GM21528 (cell line): ENCODE results near the gene KCNJ2.

Experiments
- ATAC-seq: cut with Tn5 transposase; IDR thresholded peaks from one replicate; pipeline ENCODE4 v1.9.1; 2021; ENCODE audit warnings: mild to moderate bottlenecking, moderate library complexity; ENCODE audit not compliant: unreplicated experiment, low FRiP score

The KCNJ2 gene

GRCh38 chr17:70201872-70202419, 32.6 kb downstream of the KCNJ2 start:
- ATAC-seq: no peak

DNA sequence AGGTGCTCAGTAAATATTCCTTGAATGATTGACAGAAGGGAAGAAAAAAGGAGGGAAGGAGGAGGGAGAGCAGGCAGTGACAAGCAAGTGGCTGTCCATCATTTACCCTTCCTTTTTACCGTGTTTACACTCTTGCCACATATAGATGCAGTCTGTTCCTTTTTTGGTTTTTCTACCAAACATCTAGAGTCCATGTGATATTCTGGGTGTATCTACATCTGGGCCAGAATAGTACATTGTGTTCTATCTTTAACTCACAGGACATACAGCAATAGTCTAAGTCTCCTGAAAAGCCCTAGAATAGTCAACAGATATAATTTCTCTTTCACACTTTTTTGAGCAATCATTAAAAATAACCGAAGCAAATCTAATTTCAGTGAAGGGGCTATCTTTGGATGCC, 33.5 kb downstream of the KCNJ2 start:
- no peak for ATAC-seq

GRCh38 chr17:70204431-70204830, 35.1 kb downstream of the KCNJ2 start:
- ATAC-seq: no peak

DNA sequence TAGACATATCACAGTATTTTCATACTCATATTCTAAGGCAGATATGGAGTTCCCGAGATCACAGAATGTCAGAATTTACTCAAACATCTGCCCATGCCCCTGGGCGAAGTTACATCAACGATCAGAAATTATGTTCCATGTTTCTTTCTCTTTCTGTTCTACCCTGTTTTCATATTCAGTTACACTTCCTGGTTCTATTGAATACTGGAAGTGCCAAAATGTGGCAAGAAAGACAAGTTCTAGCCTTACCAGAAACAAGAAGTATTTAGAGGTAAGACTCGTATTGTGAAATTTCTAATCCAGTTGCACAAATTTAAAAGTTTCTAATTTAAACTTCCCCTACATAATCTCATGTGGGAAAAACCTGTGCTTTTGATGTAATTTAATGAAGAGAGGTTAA, 36.1 kb downstream of the KCNJ2 start:
- no peak for ATAC-seq

DNA sequence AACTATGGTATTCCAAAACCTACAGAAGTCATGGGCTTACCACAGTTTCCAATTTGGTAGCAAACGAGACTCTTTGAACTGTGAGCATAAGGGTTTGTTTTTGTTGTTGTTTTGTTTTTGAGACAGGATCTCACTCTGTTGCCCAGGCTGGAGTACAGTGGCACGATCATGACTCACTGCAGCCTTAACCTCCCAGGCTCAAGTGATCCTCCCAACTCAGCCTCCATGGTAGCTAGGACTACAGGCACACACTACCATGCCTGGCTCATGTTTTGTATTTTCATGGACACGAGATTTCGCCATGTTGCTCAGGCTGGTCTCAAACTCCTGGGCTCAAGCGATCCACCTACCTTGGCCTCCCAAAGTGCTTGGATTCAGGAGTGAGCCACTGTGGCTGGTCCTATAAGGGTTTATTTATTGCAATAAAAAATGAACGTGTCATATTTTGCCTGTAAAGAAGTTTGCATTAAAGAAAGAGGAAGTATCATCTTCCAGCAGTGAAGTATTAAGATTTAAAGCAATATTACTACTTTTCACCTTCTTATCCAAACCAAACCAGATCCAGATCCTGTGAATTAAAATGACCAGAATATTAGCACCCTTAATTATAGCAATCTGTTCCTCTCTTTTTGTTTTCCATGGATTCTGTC, 37.2 kb downstream of the KCNJ2 start:
- no peak for ATAC-seq

GRCh38 chr17:70207184-70207583, 37.9 kb downstream of the KCNJ2 start:
- ATAC-seq: no peak

GRCh38 chr17:70208080-70208794, 38.9 kb downstream of the KCNJ2 start:
- no peak for ATAC-seq

DNA sequence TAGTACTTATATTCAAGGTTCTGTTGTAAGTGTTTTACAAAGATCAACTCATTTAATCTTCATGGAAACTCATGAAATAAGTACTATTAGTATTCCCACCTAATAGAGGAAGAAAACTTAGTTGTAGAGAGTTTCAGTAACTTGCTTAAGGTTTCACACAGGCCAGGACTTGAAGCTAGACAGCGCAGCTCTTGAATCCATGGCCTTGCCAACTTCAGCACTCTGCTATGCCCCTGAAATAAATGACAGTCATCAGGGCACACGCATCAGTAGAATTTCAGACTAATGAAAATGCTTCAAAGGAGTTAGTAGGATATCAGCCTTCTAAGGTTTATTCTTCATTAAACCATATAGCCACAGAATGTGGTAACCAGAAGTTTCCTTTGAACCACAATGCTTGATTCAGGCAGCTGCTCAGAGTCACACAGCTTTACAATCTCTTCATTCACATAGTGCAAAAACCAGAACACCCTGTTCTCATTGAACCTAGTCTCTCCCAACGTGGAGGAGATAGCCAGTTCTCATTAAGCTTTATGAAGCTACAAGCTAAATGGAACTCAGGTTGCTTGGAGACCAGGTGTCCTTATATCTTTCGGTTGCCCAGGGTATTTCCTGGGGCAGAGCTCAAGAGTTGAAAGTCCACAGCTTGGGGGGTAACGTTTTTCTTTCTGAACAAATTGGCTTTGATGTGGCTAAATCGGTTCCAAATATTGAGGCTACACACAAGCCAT, 39.7 kb downstream of the KCNJ2 start:
- ATAC-seq: no peak

GRCh38 chr17:70215656-70216055, 46.3 kb downstream of the KCNJ2 start:
- ATAC-seq: no peak

DNA sequence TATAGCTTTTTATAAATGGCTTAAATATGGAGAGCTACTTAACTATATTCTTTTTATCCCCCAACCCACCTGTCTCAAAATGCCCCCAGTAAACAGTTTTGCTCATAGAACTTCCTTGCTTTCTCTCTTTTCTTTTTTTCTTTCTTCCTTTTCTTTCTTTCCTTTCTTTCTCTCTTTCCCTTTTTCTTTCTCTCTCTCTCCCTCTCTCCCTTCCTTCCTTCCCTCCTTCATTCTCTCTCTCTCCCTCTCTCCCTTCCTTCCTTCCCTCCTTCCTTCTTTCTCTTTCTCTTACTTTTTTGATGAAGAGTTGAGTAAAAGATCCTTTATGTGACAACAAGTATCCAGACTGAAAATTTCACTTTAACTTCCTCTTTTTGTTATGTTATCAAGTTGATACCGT, 48.2 kb downstream of the KCNJ2 start:
- no peak for ATAC-seq

DNA sequence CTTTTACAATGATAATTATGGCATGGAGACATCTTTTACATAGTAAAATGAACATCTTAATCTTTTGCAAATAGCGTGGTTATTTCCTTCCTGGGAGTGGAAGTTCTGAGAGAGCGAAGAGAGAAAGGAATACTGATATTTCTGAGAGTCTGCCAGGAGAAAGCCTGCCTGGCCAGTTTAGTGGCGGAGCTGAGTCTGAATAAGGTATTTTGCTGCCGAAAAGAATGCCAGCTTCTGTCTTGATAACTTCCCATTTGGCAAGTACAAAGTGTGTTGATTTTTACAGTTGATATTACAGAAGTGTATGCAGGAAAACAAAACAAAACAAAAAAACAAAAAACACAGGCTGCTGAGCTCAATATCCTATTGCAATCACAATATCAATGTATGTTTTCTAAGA, 55.9 kb downstream of the KCNJ2 start:
- no peak for ATAC-seq
